Neural cell (in vitro differentiated cells): ENCODE data around the gene SLC22A23. TPM values are rescaled to one million over a fixed set of nuclear protein-coding genes. Genes with fewer than 3 reads are reported as not detected.

Source experiments
- H2AFZ ChIP-seq: fragments of 200-600, 300-800 bp; sonication (generic), shearing (Covaris generic); 2 replicates; pipeline ENCODE4 v1.6.0; 2014; ENCODE audit warnings: low read depth, mild to moderate bottlenecking, antibody characterized with exemption, low read length, moderate library complexity
- H3F3A ChIP-seq: fragments of 200-600 bp; shearing (Covaris generic); 2 replicates; pipeline ENCODE4 v1.6.1; 2016; ENCODE audit warnings: mild to moderate bottlenecking, moderate library complexity, mixed read lengths, antibody characterized with exemption, low read length; ENCODE audit not compliant: insufficient read depth, poor library complexity, severe bottlenecking
- H3K27ac ChIP-seq: fragments of 200-600, 300-800 bp; sonication (generic), shearing (Covaris generic); 2 replicates; pipeline ENCODE4 v1.5.1; 2014; ENCODE audit warnings: mild to moderate bottlenecking, low read length, moderate library complexity
- H3K27me3 ChIP-seq: fragments of 300-800, 200-600 bp; sonication (generic), shearing (Covaris generic); 2 replicates; pipeline ENCODE4 v1.6.0; 2014; ENCODE audit warnings: mild to moderate bottlenecking, low read depth, low read length, moderate library complexity; ENCODE audit not compliant: insufficient read depth
- H3K36me3 ChIP-seq: fragments of 300-800, 200-600 bp; sonication (generic), shearing (Covaris generic); 2 replicates; pipeline ENCODE4 v1.5.1; 2014; ENCODE audit warnings: mild to moderate bottlenecking, antibody characterized with exemption, low read length, moderate library complexity; ENCODE audit not compliant: insufficient read depth
- H3K4me2 ChIP-seq: fragments of 300-800, 200-600 bp; sonication (generic), shearing (Covaris generic); 2 replicates; pipeline ENCODE4 v1.6.0; 2014; ENCODE audit warnings: mild to moderate bottlenecking, low read length
- H3K4me3 ChIP-seq: fragments of 300-800, 200-600 bp; sonication (generic), shearing (Covaris generic); 2 replicates; pipeline ENCODE4 v1.5.1; 2014; ENCODE audit warnings: mild to moderate bottlenecking, low read length, moderate library complexity
- H3K79me2 ChIP-seq: fragments of 200-600 bp; shearing (Covaris generic); replicated peaks from 2 replicates; pipeline ENCODE4 v1.6.0; 2014; ENCODE audit warnings: mild to moderate bottlenecking, low read length, moderate library complexity; ENCODE audit not compliant: insufficient read depth
- H3K9ac ChIP-seq: fragments of 300-800, 200-600 bp; sonication (generic), shearing (Covaris generic); 2 replicates; pipeline ENCODE4 v1.6.1; 2016; ENCODE audit warnings: mild to moderate bottlenecking, low read length, mixed read lengths
- H3K9me2 ChIP-seq: fragments of 200-600 bp; shearing (Covaris generic); 2 replicates; pipeline ENCODE4 v1.6.1; 2016; ENCODE audit warnings: mild to moderate bottlenecking, low read length, mixed read lengths; ENCODE audit not compliant: insufficient read depth
- H3K9me3 ChIP-seq: fragments of 200-600, 300-800 bp; sonication (generic), shearing (Covaris generic); 2 replicates; pipeline ENCODE4 v1.6.1; 2016; ENCODE audit warnings: mild to moderate bottlenecking, mixed run types, low read length, moderate library complexity, mixed read lengths
- H4K20me1 ChIP-seq: fragments of 200-600 bp; shearing (Covaris generic); 2 replicates; pipeline ENCODE4 v1.6.1; 2016; ENCODE audit warnings: mild to moderate bottlenecking, mixed run types; ENCODE audit not compliant: insufficient read depth
- EP300 ChIP-seq: fragments of 450-650 bp; conservative IDR thresholded peaks from 2 replicates; pipeline ENCODE4 v1.6.1; 2014; ENCODE audit warnings: antibody characterized with exemption, mild to moderate bottlenecking, moderate library complexity; ENCODE audit not compliant: poor library complexity, severe bottlenecking
- EZH2 ChIP-seq: fragments of 200-600, 300-800 bp; shearing (Covaris generic), sonication (generic); IDR thresholded peaks from 2 replicates; pipeline ENCODE4 v1.6.1; 2014; ENCODE audit warnings: antibody characterized with exemption, low read length, borderline replicate concordance, mild to moderate bottlenecking; ENCODE audit not compliant: insufficient read depth, poor library complexity, severe bottlenecking
- MXI1 ChIP-seq: fragments of 450-650 bp; conservative IDR thresholded peaks from 2 replicates; pipeline ENCODE4 v1.6.1; 2014; ENCODE audit warnings: antibody characterized with exemption, mild to moderate bottlenecking; ENCODE audit not compliant: poor library complexity, severe bottlenecking
- POLR2AphosphoS5 ChIP-seq: IDR thresholded peaks from 2 replicates; pipeline ENCODE4 v1.6.1; 2012
- RAD21 ChIP-seq: fragments of 450-650 bp; conservative IDR thresholded peaks from 2 replicates; pipeline ENCODE4 v1.6.1; 2014; ENCODE audit warnings: antibody characterized with exemption, mild to moderate bottlenecking, moderate library complexity
- SMC3 ChIP-seq: fragments of 450-650 bp; conservative IDR thresholded peaks from 2 replicates; pipeline ENCODE4 v1.6.1; 2014; ENCODE audit warnings: antibody characterized with exemption, mild to moderate bottlenecking, moderate library complexity; ENCODE audit not compliant: poor library complexity
- TAF1 ChIP-seq: IDR thresholded peaks from 2 replicates; pipeline ENCODE4 v1.6.1; 2012; ENCODE audit warnings: low read depth
- polyA plus RNA-seq: library from polyadenylated mRNA; depleted of rRNA; stranded (reverse); fragments of >200 nt; gene quantifications from 2 replicates; pipeline ENCODE4 v1.2.3, GENCODE V29; 2014
- TF ChIP-seq, protein P1 (sequence below): fragments of 450-650 bp; IDR thresholded peaks from 2 replicates; pipeline ENCODE4 v1.5.1; 2014; ENCODE audit warnings: antibody characterized with exemption, mild to moderate bottlenecking, moderate library complexity; ENCODE audit not compliant: poor library complexity, severe bottlenecking
- TF ChIP-seq, protein P2 (sequence below): IDR thresholded peaks from 2 replicates; pipeline ENCODE4 v1.6.1; 2012; ENCODE audit warnings: borderline replicate concordance

Gene SLC22A23
- polyA plus RNA-seq, 1 donor from 2014 or later: 8.8 TPM

DNA sequence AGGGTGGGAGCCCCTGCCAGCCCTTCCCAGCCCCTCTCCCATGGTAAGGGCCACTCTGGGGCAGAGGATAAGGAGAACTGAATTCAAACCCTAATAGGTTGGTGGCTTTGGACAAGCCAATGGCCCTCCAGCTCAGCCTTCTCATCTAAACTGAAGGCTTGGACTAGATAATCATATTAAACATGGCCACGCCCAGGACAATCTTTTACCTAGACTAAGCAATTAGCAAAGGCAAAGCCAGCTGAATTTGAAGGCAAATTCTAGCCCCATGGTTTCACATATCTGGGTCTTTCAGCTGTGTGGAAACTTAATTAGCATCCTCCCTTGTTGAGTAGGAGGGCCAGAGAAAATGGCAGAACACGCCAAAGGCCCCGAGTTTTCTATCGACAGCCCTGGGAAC is 10.7 kb downstream of the SLC22A23 start:
- H3K9ac ChIP-seq: no peak overlapping the region
- H3K4me3 ChIP-seq: no peak overlapping the region
- no peak overlapping the region for H3K27ac ChIP-seq
- H3K9me2 ChIP-seq: no peaks in the 10 kb centered on the region
- H3F3A ChIP-seq: no peaks in the 10 kb centered on the region
- no peaks in the 10 kb centered on the region for H3K27me3 ChIP-seq
- H3K4me2 ChIP-seq: no peak overlapping the region
- H4K20me1 ChIP-seq: no peaks in the 10 kb centered on the region
- H2AFZ ChIP-seq: no peak overlapping the region
- peaks cover 21% of the 10 kb centered on the region for H3K79me2 ChIP-seq
- TF ChIP-seq EP300 (no peak), RAD21 (no peak), EZH2 (no peak), MXI1 (no peak), SMC3 (no peak), TAF1 (no peak), POLR2AphosphoS5 (no peak)
- TF ChIP-seq, protein P1, sequence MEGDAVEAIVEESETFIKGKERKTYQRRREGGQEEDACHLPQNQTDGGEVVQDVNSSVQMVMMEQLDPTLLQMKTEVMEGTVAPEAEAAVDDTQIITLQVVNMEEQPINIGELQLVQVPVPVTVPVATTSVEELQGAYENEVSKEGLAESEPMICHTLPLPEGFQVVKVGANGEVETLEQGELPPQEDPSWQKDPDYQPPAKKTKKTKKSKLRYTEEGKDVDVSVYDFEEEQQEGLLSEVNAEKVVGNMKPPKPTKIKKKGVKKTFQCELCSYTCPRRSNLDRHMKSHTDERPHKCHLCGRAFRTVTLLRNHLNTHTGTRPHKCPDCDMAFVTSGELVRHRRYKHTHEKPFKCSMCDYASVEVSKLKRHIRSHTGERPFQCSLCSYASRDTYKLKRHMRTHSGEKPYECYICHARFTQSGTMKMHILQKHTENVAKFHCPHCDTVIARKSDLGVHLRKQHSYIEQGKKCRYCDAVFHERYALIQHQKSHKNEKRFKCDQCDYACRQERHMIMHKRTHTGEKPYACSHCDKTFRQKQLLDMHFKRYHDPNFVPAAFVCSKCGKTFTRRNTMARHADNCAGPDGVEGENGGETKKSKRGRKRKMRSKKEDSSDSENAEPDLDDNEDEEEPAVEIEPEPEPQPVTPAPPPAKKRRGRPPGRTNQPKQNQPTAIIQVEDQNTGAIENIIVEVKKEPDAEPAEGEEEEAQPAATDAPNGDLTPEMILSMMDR: no peak
- TF ChIP-seq, protein P2, sequence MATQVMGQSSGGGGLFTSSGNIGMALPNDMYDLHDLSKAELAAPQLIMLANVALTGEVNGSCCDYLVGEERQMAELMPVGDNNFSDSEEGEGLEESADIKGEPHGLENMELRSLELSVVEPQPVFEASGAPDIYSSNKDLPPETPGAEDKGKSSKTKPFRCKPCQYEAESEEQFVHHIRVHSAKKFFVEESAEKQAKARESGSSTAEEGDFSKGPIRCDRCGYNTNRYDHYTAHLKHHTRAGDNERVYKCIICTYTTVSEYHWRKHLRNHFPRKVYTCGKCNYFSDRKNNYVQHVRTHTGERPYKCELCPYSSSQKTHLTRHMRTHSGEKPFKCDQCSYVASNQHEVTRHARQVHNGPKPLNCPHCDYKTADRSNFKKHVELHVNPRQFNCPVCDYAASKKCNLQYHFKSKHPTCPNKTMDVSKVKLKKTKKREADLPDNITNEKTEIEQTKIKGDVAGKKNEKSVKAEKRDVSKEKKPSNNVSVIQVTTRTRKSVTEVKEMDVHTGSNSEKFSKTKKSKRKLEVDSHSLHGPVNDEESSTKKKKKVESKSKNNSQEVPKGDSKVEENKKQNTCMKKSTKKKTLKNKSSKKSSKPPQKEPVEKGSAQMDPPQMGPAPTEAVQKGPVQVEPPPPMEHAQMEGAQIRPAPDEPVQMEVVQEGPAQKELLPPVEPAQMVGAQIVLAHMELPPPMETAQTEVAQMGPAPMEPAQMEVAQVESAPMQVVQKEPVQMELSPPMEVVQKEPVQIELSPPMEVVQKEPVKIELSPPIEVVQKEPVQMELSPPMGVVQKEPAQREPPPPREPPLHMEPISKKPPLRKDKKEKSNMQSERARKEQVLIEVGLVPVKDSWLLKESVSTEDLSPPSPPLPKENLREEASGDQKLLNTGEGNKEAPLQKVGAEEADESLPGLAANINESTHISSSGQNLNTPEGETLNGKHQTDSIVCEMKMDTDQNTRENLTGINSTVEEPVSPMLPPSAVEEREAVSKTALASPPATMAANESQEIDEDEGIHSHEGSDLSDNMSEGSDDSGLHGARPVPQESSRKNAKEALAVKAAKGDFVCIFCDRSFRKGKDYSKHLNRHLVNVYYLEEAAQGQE: no peak
- H3K9me3 ChIP-seq: no peaks in the 10 kb centered on the region
- no peaks in the 10 kb centered on the region for H3K36me3 ChIP-seq

DNA sequence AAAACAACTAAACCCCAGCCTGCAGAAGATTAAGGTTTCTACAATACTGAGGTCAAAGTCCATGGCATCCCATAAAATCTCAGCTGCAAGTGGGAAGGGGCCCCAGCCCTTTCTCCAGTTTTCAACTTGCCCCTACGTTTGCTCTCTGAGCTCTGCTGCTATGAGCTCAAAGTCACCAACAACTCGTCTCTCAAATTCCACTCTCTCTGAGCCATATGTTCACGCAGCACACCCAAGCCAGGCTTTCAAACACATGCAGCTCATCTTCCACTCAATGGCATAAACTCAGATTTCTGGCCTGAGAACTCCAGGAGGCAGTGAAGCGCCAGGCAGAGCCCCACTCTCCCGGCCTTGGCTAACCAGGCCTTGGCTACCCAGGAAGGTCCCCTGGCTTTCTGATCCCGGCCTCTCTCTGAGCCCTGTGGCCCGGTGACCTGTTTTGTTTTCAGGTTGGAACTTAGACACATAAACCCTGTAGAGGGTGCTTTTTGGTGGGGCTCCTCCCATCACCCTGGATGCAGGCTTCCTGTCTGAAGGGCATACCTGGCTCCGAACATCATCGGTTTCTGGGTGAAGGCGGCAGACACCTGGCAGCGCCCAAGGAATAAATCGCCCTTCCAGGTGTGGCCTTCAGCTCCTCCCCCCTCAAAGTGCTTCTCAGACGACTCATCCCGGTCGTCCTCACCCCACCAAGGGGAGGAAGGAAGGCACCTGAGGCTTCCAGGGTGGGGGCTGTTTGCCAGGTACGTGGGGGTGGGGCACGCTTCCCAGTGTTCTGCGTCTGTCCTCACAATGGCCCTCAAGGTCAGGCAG is 12.4 kb downstream of the SLC22A23 start:
- Histone ChIP-seq H3F3A (no peaks in the 10 kb centered on the region), H3K9ac (no peak overlapping the region), H3K4me2 (no peak overlapping the region), H3K4me3 (no peak overlapping the region), H3K27me3 (no peaks in the 10 kb centered on the region), H3K9me3 (no peaks in the 10 kb centered on the region), H3K27ac (no peak overlapping the region), H2AFZ (no peak overlapping the region), H3K9me2 (no peaks in the 10 kb centered on the region), H3K79me2 (peaks cover 9% of the 10 kb centered on the region), H3K36me3 (no peaks in the 10 kb centered on the region), H4K20me1 (no peaks in the 10 kb centered on the region)
- TF ChIP-seq SMC3 (no peak), MXI1 (no peak), EZH2 (no peak), TAF1 (no peak), EP300 (no peak), RAD21 (no peak), POLR2AphosphoS5 (no peak)
- TF ChIP-seq, protein P1: no peak
- TF ChIP-seq, protein P2: no peak
